Measurements from ENCODE around the gene FUT1.

DNA sequence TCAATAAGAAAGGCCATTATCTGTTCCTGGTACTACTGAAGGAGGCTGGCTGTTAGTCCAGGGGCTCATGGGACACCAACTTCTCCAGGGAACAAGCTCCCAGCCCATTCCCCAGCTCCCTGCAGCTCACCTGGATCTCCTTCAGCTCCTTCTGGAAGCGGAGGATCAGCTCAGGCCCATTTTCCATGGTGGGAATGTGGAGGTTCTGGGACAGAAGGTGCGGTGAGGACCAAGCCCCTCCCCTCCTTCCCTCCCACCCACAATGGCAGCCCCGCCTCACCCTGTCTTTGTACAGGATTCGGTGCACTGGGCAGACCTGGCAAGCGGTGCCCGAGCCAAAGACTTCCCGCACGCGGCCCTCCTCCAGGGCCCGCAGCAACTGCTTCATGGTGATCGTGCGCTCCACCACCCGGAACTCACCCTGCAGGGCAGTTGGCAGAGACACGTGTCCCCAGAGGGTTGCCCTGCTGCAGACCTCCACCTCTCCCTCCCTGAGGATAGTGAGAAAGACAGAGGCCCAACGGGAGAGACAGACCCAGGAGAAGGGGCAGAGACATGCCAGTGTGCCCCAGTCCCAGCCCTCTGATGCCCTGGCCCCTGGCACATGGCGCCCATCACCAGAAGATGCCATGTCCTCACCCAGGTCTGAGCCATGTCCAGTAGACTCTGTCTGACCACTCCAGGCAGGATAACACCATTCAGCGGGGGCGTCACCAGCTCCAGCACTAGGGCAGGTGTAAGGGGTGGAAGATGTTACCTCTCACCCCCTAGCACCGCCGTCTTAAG is 44.0 kb upstream of the FUT1 start:
- TF ChIP-seq, protein P1, sequence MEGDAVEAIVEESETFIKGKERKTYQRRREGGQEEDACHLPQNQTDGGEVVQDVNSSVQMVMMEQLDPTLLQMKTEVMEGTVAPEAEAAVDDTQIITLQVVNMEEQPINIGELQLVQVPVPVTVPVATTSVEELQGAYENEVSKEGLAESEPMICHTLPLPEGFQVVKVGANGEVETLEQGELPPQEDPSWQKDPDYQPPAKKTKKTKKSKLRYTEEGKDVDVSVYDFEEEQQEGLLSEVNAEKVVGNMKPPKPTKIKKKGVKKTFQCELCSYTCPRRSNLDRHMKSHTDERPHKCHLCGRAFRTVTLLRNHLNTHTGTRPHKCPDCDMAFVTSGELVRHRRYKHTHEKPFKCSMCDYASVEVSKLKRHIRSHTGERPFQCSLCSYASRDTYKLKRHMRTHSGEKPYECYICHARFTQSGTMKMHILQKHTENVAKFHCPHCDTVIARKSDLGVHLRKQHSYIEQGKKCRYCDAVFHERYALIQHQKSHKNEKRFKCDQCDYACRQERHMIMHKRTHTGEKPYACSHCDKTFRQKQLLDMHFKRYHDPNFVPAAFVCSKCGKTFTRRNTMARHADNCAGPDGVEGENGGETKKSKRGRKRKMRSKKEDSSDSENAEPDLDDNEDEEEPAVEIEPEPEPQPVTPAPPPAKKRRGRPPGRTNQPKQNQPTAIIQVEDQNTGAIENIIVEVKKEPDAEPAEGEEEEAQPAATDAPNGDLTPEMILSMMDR (conservative IDR thresholded peaks at IDR 0.05; ENCODE audit: low read length): no peak
- no peak for TF ChIP-seq EZH2phosphoT487 (IDR thresholded peaks at IDR 0.05; ENCODE audit: borderline replicate concordance)

Measured in Loucy (cell line).